Bone marrow (tissue), 2 donors: ENCODE results near the gene SLC25A27.
A peak's percentile ranks its signal among the peaks of the same experiment; 100 is the strongest.
"Not testable (repeated sequence)": the region's sequence is repeated elsewhere in the genome, so short reads cannot be mapped to it uniquely, and the experiment has no call there.

Source experiments
- DNase-seq, 2 donors: peaks; one replicate each; lab custom pipeline; 2025; lab: John Stamatoyannopoulos, UW

SLC25A27 gene

DNA sequence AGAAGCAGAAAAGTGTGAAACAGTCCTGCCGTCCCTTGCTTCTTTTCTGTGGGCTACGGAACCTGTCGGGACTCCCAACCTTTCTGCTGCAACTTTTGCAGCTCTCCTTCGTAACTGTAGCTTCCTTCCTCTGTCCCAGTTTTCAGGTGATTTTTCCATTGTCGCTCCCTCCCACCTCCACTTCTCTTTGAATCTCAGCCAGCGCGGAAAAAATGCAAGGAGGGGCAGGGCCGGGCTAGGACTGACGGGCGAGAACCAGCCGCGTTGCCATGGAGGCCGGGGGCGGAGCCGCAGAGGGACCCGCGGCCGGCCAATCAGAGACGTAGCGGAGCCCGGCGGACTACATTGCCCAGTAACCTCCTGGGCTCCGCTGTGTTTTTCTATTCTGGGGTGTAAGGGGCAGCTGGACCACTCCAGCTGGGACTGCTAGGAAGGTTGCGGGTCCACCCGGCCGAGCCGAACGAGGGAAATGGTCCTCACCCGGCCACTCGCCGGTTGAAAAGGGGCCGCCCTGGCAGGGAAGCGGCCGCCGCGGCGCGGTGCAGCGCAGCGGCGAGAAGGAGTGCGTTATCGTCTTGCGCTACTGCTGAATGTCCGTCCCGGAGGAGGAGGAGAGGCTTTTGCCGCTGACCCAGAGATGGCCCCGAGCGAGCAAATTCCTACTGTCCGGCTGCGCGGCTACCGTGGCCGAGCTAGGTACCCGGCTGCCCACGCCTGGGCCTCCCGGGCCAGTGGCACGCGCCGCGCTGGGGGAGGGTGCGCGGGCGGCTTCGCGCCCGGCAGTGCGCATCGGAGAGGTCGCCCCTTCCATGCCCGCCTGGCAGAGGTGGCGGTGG is at the start of gene SLC25A27, which contains the start of gene CYP39A1:
SLC25A27 (plus strand) TSS at position 373 of the 836 bp plus-strand sequence; CDS start at position 591, 218 bp downstream.
CYP39A1 (minus strand) TSS at position 216 of the 836 bp plus-strand sequence. CDS start 236 bp downstream, outside the sequence.
- peak; percentile 5 to 46 for DNase-seq

DNA sequence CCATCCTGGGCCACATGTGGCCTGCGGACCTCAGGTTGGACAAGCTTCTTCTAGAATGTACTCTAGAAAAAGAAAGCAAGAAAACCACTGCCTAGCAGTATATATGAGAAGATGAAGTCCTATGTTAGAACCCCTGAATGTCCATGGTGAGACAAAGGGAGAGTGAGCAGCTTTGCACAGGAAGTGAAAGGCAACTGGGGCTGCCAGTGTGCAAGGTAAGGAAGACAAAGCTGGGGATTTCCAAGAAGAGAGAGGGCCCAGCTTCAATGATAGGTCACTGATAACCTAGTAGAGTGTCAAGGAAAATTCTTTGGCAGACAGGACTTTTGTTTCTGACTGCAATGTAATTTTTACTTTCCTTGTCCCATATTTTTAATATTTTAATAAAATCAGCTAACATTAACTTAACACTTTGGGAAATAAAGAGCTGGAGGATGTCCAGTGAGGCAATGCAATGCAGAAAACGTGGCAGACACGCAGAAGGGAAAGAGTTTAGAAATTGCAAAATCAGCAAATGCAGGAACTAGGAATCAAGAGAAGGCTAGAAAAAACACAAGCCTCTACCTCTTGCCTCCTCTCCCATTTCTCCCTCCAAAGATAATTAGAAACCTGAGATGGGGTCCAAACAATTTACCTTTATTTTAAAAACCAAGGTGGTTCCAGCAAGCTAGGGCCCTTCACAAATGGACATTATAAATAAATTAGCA is 47.5 kb upstream of the SLC25A27 start:
- DNase-seq = no peak

DNA sequence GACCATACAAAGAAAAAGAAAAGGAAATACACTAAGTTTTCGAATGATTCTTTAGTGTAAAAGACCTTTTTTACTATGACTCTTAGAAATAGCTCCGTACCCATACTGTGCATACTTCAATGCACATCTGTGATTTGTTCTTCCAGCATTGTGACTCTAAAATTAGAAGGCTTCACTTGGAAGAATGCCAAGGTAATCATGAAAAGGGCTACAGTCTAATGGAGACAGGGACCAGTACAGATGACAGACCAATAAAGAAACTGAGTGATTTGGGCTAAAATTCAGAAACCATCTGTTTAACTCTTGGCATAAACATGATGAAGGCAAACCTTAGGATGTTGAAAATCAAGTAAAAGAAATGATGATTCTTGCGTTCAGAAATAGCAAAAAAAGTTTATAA is 46.4 kb upstream of the SLC25A27 start:
- DNase-seq = no peak

GRCh38 chr6:46610862-46611553 is 41.8 kb upstream of the SLC25A27 start:
- DNase-seq = no peak

GRCh38 chr6:46612645-46613044 is 40.1 kb upstream of the SLC25A27 start:
- DNase-seq = no peak

- DNase-seq = no peak
Measured at GRCh38 chr6:46618726-46619125, 34.0 kb upstream of the SLC25A27 start.

DNA sequence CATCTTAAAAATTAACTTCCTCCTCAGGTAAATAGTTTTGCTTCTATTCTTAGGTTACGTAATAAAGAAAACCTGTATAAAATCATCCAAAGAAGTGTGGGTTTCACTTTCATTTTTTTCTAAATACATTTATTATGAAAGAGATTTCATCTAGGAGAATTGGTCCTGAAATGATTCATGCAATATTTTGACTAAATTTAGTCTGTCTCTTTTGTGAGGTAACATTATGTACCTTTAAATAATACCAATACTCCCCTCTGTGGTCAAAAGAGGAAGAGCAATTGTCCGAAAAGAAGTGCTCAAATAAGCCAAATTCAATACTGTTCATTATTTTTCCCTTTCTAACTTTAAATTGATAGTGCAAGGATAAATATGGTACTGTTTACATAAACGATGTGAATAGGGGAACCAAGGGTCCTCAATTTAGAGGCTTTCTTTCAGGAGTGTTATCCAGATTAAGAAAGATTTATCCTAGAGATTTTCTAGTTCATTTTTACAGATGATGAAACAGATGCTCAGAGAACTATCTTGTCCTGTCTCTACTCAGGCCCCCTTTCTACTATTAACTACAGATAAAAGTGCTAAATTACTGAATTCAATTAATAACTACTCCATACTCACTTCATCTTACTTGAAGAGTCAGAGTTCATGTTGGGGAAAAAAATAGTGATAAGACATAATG is 26.4 kb upstream of the SLC25A27 start:
- DNase-seq = no peak

- DNase-seq = no peak
Measured at GRCh38 chr6:46626976-46627375, 25.8 kb upstream of the SLC25A27 start.

DNA sequence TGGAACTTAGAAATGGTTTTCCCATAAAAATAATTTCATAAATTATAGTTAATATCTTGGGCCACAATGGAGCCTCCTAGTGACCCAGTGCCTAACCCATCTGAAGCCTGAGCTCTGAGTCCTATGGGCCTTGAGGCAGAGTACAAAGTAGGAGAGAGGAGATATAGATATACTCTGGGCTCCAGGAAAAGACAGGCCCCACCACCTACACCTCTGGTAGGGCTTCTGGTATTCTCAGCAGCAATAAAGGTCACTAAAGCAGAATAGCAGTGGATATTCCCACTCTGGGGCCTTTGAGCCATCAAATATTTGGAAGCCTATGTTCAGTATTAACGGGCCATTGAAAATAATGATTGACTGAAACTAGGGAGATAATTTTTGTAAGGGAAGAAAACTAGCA is 24.3 kb upstream of the SLC25A27 start:
- no peak for DNase-seq

DNA sequence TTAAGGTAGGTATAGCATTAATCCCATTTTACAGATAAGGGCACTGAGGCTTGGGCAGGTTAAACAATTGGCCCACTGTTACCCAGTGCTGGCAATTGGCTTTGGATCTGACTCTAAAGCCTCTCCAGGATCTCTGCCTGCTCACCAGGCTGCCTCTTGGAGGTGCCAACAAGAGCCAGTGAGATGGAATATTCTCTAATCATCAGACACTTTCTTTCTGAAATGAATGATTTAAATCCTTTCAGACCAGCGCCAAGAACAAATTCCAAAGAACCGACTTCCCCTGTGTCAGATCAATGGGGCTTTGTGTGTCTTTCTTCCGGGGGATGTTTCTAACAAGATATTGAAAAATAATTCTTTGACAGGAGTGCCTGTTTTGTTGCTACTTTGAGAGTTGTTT is 23.8 kb upstream of the SLC25A27 start:
- DNase-seq = no peak

GRCh38 chr6:46629691-46630090 is 23.1 kb upstream of the SLC25A27 start:
- DNase-seq = no peak

- no peak for DNase-seq
Measured at GRCh38 chr6:46632053-46632452, 20.7 kb upstream of the SLC25A27 start.

GRCh38 chr6:46635462-46635861 is 17.3 kb upstream of the SLC25A27 start:
- DNase-seq = no peak

DNA sequence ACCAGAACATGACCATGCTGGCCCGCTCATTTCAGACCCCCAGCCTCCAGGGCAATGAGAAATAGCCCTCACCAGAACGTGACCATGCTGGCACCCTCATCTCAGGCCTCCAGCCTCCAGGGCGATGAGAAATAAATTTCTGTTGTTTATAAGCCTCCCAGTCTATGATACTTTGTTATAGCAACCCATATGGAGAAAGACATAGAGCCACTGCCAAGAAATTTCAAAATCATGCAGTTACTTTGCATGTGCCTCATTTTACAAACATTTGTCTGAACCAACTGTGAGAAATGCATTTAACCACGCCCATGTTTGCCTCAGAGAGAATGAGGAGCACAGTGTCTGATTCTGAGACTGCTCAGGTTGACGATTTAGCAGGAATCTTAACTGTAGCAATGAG is 15.6 kb upstream of the SLC25A27 start:
- DNase-seq = no peak

- no peak for DNase-seq
Measured at GRCh38 chr6:46637933-46638332, 14.8 kb upstream of the SLC25A27 start.

- DNase-seq = no peak
Measured at GRCh38 chr6:46638650-46639049, 14.1 kb upstream of the SLC25A27 start.

DNA sequence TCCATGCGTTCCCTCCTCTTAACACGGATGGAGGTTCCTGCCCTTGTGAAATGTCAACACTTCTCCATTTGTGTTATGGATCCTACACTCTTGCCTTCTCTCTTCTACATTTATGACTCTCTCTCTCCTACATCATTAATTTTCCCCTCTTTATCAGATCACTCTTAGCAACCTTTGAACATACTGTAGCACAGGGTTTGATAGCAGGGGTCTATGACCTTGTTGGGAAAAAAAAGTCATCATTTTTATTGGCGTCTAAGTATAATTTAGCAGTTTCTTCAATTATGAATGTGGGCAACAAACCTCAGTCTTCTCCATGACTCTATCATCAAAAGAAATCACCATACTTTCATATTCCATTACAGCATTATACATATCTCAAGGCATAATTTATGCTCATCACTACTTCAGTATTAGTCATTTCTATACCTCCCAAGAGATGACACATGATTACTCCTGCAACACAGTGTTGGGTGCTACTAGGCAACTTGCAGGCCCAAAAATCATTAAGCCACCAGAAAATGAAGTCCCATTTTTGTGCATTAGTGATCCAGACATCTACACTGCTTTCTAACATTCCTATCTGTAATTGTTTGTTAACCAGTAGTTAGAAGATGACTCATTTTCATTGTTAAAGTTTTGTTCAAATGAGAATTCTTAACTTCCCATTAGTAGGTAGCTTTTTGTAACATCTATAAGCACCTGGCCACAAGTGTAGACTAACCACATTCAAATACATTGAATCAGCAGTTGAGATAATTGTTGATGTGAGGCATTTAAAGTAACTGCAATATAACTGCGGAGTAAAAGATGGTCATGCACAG is 9.6 kb upstream of the SLC25A27 start:
- no peak for DNase-seq

GRCh38 chr6:46645265-46645664 is 7.5 kb upstream of the SLC25A27 start:
- no peak for DNase-seq

GRCh38 chr6:46648108-46648507 is 4.7 kb upstream of the SLC25A27 start:
- DNase-seq = not testable (repeated sequence)

DNA sequence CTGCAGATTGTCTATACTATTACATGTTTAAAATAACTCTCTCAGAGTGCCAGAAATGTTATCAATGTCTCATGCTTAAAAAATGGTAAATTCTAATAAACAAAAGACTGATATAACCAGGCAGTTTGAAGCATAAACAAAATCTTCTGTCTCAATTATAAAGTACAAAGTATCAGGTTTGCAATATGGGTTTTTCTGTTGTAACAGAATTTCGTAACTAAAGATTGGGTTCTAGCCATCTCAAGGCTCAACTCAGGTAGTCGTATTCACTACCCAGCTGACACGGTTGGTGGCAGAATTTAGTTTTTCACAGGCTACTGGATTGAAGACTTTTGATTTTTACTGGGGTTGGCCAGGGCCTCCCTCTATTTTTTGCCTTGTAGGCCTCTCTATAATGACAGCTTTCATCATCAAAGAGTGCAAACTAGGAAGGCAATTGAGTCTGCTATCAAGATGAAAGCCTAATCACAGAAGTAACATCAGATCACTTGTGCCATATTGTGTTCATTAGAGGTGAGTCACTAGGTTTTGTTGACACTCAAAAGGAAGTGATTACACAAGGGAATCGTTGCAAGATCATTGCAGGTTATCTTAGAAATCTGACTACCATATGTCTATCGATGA is 3.8 kb upstream of the SLC25A27 start:
- no peak for DNase-seq

- no peak for DNase-seq
Measured at GRCh38 chr6:46651006-46651405, 1.8 kb upstream of the SLC25A27 start.
